Measurements from ENCODE around the gene KCNE4. TPM values are rescaled to one million over a fixed set of nuclear protein-coding genes. Genes with fewer than 3 reads are reported as not detected.

The KCNE4 gene
- total RNA-seq, 4 donors from 2014 or later: 0.64 to 2.4 (median 2.1) TPM

DNA sequence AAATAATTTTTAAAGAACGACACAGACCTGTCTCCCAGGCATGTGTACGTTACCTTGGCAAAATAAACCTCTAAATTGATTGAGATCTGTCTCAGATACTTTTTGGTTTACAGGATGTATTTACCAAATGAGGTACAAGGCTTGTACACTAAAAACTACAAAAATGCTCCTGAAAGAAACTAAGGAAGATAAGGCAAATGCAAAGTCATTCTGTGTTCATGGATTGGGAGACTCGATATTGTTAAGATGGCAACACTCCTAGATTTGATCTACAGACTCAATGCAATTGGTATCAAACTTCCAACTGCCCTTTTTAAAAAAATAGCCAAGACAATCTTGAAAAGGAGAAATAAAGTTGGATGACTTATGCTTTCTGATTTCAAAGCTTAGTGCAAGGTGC is 11.5 kb upstream of the KCNE4 start:
- no peaks in the 10 kb centered on the region for H3K9me3 ChIP-seq
- TF ChIP-seq EP300 (IDR thresholded peaks at IDR 0.05): no peak
- H3K27me3 ChIP-seq: no peaks in the 10 kb centered on the region
- peaks cover 4% of the 10 kb centered on the region for H3K4me1 ChIP-seq
- no peak overlapping the region for H3K27ac ChIP-seq
- H3K4me3 ChIP-seq: no peak overlapping the region
- WGBS: 91% methylated on average over 3 of the region's 3 CpGs
- no peaks in the 10 kb centered on the region for H3K36me3 ChIP-seq
- DNase-seq (ENCODE audit: low spot score in 2 of 2): no peak

DNA sequence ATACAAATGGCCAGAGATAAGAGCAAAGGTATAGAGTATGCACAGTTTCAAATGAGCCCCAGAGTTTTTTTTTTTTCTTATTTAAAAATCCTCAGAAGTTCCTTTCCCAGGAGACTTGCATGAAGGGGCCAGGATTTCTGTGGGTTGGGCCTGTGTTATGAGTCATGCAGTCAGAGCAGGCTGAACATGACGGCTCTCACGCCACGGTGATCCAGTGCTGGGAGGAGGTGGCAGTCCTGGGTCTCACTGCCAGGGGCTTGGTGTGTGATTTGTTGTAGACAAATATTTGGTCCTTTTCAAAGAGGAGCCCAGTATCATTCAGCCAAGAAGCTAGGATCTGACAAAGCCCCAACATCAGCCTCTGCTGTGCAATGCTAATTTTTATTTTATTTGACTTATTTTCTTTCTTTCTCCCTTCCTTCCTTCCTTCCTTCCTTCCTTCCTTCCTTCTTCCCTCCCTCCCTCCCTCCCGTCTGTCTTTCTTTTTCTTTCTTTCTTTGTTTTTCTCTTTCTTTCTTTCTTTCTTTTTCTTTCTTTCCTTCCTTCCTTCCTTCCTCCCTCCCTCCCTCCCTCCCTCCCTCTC is 10.4 kb upstream of the KCNE4 start:
- no peak overlapping the region for H3K4me3 ChIP-seq
- no peaks in the 10 kb centered on the region for H3K36me3 ChIP-seq
- no peak overlapping the region for H3K27ac ChIP-seq
- peaks cover 4% of the 10 kb centered on the region for H3K4me1 ChIP-seq
- peak; percentile 78 to 89 for DNase-seq (ENCODE audit: low spot score in 2 of 2)
- H3K9me3 ChIP-seq: no peaks in the 10 kb centered on the region
- TF ChIP-seq POLR2AphosphoS5 (IDR thresholded peaks at IDR 0.05): no peak
- no peak for TF ChIP-seq EP300 (IDR thresholded peaks at IDR 0.05)
- TF ChIP-seq, protein P1, sequence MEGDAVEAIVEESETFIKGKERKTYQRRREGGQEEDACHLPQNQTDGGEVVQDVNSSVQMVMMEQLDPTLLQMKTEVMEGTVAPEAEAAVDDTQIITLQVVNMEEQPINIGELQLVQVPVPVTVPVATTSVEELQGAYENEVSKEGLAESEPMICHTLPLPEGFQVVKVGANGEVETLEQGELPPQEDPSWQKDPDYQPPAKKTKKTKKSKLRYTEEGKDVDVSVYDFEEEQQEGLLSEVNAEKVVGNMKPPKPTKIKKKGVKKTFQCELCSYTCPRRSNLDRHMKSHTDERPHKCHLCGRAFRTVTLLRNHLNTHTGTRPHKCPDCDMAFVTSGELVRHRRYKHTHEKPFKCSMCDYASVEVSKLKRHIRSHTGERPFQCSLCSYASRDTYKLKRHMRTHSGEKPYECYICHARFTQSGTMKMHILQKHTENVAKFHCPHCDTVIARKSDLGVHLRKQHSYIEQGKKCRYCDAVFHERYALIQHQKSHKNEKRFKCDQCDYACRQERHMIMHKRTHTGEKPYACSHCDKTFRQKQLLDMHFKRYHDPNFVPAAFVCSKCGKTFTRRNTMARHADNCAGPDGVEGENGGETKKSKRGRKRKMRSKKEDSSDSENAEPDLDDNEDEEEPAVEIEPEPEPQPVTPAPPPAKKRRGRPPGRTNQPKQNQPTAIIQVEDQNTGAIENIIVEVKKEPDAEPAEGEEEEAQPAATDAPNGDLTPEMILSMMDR (IDR thresholded peaks at IDR 0.05): no peak
- TF ChIP-seq POLR2A (IDR thresholded peaks at IDR 0.05): no peak
- no peaks in the 10 kb centered on the region for H3K27me3 ChIP-seq
- 25% methylated on average over 4 of the region's 4 CpGs for WGBS

DNA sequence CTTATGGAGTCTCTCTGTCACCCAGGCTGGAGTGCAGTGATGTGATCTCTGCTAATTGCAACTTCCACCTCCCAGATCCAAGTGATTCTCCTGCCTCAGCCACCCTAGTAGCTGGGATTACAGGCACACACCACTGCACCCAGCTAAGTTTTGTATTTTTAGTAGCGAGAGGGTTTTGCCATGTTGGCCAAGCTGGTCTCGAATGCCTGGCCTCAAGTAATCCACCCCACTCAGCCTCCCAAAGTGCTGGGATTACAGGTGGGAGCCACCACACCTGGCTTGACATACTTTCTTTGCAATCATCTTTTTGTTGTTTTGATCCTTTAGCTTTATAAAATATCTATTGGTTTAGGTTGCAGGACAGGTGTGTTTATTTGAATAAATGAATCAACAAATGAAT is 9.7 kb upstream of the KCNE4 start:
- TF ChIP-seq, protein P1 (IDR thresholded peaks at IDR 0.05): no peak
- TF ChIP-seq POLR2A (IDR thresholded peaks at IDR 0.05) (no peak), EP300 (IDR thresholded peaks at IDR 0.05) (no peak), POLR2AphosphoS5 (IDR thresholded peaks at IDR 0.05) (no peak)
- Histone ChIP-seq H3K36me3 (no peaks in the 10 kb centered on the region), H3K4me1 (peaks cover 4% of the 10 kb centered on the region), H3K27ac (no peak overlapping the region), H3K9me3 (no peaks in the 10 kb centered on the region), H3K4me3 (no peak overlapping the region), H3K27me3 (no peaks in the 10 kb centered on the region)
- DNase-seq (ENCODE audit: low spot score in 2 of 2): no peak
- WGBS: 86% methylated on average over 2 of the region's 2 CpGs

DNA sequence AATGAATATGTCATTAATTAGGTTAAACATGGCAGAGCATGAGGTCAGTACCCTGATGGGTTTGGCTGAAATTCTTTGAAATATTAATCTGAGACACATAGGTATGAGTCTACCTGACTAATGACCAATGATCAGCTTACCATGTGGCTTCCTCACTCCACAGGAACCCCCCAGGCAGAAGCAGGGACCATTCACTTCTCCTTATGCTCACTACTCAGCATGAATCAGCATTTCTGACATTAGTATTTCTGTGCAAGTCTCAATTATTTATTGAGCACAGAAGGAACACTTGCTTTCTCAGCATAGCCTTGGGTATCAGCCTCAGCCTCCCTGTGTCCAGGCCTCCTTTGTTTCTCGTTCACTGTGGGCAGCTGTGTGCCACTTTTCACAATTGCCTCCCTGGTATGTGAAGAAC is 9.3 kb upstream of the KCNE4 start:
- Histone ChIP-seq H3K27me3 (no peaks in the 10 kb centered on the region), H3K4me1 (peaks cover 4% of the 10 kb centered on the region), H3K27ac (no peak overlapping the region), H3K4me3 (no peak overlapping the region), H3K9me3 (no peaks in the 10 kb centered on the region), H3K36me3 (no peaks in the 10 kb centered on the region)
- no peak for TF ChIP-seq POLR2A (IDR thresholded peaks at IDR 0.05)
- 71% methylated on average over 1 of the region's 1 CpG for WGBS
- no peak for DNase-seq (ENCODE audit: low spot score in 2 of 2)

DNA sequence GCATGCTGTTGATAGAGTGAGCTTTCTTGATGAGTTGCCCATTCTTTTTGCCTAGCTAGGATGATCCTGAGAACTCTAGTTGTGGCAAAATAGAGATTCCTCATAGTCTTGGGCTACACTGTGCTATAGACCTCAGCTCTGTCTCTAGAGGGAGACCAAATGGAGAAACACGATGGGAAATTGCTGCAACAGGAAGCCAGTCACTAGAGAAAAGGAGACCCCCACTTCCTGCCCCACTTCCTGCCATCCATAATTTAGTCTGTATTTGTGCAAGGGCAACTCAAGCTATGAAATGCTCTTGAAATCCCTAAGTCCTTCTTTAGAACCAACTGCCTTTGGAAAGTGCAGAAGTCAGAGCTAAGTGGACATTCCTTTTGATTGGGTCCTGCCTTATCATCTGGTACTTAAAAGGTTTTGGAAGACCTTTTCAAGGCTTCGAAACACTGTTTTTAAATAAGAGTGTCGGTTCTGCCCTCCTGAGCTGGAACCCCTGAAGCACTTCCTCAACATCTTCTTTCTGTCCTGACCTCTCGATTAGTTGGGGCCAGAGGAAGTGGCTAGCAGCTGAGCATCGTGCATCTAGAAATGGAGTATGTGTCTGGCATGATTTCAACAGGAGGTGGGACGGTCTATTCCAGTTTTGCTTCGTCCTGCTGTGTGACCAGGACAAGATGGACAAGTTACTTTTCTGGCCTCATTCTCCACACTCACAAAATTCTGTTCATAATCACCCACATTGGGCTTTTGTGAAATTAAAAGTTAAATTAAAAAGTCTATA is 8.6 kb upstream of the KCNE4 start:
- no peak for TF ChIP-seq POLR2AphosphoS5 (IDR thresholded peaks at IDR 0.05)
- DNase-seq (ENCODE audit: low spot score in 2 of 2): no peak
- WGBS: 81% methylated on average over 7 of the region's 7 CpGs
- Histone ChIP-seq H3K9me3 (no peaks in the 10 kb centered on the region), H3K4me3 (no peak overlapping the region), H3K27ac (no peak overlapping the region), H3K4me1 (peaks cover 4% of the 10 kb centered on the region), H3K36me3 (no peaks in the 10 kb centered on the region), H3K27me3 (no peaks in the 10 kb centered on the region)

DNA sequence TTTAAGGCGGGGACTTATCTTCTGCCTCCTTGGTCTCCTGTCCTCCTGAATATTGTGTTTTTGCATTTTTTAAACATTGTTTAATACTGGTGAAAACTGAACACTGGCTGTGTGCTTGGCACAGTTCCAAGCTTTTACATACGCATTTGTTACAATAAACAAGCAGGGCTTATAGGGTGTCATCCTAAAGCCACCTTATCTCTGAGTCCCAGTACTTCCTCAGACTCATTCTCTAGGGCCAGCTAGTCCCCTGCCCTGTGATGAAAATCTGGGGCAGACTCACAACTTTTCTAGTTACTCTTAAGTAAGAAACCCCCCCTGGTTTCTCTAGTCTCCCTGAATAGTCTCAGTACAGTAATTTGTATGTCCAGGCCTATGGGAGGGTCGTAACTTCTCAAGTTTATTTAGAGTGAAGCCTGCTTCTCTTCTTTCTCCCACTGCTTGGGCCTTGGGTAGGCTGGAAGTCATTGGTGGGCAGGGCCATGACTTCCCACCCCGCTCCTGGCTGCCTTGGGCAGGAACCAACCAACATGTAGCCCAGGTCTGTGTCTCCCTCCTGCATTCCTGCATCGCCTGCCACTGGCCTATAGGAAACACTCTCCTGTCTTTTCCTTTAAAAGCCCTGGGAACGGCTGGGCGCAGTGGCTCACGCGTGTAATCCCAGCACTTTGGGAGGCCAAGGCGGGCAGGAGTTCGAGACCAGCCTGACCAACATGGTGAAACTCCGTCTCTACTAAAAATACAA is 7.7 kb upstream of the KCNE4 start:
- DNase-seq (ENCODE audit: low spot score in 2 of 2): no peak
- H3K9me3 ChIP-seq: no peaks in the 10 kb centered on the region
- H3K4me1 ChIP-seq: peaks cover 4% of the 10 kb centered on the region
- no peaks in the 10 kb centered on the region for H3K36me3 ChIP-seq
- WGBS: 88% methylated on average over 12 of the region's 12 CpGs
- H3K27me3 ChIP-seq: no peaks in the 10 kb centered on the region
- TF ChIP-seq EP300 (IDR thresholded peaks at IDR 0.05) (no peak), POLR2AphosphoS5 (IDR thresholded peaks at IDR 0.05) (no peak), POLR2A (IDR thresholded peaks at IDR 0.05) (no peak)
- TF ChIP-seq, protein P1 (IDR thresholded peaks at IDR 0.05): no peak
- no peak overlapping the region for H3K27ac ChIP-seq
- no peak overlapping the region for H3K4me3 ChIP-seq

Measured in suprapubic skin (tissue), 4 donors.